Measurements from ENCODE around the gene PTPRD.

Gene PTPRD

DNA sequence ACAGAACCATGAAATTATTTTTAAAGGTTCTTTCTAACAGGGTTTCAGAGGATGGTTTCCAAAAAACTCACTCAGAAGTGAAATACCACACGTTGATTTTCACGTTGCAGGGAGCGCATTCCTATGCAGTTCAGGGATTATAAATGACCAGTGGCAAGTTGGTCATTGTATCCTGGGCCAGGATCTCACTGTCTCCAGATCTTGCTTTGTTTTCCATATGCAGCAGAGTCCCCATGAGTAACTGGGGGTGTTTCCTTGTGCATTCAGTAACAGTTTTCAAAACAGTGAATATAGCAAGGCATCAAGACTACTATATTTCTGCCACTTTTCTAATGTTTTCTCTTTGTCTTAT, 1748.3 kb downstream of the PTPRD start:
- no peak for DNase-seq (ENCODE audit: low read depth in 2 of 2)

DNA sequence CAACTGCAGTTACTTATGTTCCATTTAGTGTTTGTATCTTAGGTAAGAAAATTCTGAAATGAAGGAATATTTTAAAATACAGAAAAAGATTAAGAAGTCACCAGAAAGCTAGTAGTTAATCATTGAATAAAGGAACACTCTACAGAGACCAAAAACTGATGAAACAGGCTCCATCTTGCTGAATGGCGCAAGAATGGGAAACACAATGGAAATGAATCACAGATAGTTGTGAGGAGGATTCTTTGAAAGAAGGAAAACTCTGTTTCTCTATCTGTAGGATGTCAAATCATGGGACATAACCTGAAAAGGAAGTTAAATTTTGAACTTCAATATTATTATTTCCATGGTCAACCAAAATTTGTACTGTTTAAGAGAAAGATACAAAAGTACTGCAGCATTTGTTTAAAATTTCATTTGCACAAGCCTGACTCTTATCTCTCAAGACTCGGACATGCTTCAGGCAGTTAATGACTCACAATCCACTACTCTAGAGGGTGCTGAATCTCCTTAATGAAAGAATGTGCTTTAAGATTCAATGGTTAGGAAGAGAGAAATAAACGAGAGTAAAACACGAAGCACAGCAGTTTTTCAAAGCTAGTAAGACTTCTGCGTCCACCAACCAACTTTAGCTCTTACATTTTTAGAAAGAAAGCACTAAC, 1748.8 kb downstream of the PTPRD start:
- DNase-seq (ENCODE audit: low read depth in 2 of 2): no peak

DNA sequence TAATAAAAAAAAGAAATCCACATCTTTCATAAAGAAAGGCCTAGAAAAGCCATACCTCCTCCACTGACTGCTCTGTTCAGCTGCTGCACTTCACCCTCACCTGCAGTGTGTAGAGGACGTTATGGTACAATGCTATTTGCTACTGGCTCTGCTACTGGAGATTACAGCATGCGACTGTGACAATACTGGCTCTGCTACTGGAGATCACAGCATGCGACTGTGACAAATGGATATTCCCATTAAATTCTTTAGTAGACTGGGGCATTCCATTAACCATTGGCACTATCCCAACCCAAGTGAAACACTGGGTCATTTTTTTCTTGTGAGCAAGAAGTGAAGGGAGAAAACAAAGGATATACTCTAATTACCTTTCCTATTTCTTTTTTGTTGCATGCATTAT, 1749.7 kb downstream of the PTPRD start:
- DNase-seq (ENCODE audit: low read depth in 2 of 2): no peak

DNA sequence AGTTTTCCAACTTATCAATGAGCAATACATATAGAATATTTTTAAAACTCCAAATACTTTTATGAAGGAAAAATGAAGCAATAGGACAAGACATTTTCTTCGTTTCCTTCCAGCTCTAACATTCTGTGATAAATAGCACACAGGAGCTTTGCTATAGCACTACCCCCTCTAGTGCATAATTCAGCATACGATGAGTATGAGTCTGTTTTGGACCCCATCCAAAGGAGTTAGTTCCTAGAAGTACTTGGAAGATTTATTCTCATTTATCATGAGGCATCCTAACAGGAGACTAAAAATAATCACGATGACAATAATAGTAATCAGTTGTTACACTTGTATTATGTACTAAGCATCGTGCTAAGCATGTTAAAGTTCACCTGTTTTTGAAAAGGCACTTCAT, 1751.9 kb downstream of the PTPRD start:
- DNase-seq (ENCODE audit: low read depth in 2 of 2): peak; percentile 76 to 79

DNA sequence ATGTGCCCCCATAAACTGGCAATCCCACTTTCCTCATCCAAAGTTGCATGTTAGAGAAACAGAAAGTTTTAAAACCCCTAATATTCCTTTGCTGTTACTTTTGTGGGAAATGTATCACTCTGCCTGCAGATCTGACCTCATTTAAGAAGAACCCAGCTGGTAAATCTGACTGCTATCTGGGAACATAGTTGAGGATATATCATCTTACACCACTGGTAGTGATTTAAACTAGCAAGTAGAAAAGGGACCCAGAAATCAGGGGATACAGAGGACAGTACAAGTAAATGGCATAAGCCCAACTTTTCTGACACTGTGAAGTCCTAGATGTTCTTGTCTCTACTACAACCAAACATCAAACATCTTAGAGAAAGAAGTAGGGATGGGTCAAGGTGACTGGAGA, 1752.7 kb downstream of the PTPRD start:
- DNase-seq (ENCODE audit: low read depth in 2 of 2): no peak

DNA sequence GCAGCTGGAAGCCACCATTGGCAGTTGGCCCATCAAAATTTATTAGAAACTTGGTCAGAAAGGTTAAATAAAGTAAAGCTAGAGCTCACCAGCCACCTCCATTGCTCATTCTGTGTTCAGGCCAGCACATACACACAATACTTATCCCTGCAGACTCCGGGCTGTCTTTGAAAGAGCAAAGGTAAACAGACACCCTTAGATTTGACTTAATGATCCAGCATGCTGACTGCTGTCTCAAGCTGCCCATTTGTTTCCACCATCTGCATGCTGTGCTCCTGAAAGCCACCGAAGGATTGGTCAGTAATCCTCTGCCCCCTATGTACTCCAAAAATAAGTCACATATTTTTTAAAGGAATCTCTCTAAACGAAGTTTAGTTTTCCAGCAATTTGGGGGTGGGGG, 1753.4 kb downstream of the PTPRD start:
- DNase-seq (ENCODE audit: low read depth in 2 of 2): no peak

DNA sequence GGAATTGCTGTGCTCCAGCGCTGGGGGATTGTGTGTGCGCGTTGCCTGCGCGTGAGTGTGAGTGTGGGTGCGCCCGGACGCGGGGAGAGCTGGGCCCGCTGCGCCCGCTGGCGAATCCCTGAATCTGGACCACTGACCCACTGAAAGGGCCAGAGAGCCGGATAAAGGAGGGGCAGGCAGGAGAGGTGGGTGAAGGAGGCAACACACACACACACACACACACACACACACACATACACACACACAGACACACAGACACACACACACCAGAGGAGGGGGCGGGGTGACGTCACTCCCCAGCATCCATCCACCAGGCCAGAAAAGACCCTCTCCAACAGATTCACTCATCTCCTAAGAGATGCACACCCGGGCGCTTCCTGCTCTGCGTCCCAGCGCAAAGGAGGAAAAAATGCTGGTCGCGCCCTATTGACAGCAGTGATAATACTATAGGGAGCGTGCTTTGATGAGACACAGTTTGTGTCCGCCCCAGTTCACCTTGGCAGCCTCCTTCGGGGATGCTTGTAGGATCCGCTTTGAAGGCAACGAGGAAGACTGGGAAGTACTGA, 1754.1 kb downstream of the PTPRD start:
- DNase-seq (ENCODE audit: low read depth in 2 of 2): no peak

DNA sequence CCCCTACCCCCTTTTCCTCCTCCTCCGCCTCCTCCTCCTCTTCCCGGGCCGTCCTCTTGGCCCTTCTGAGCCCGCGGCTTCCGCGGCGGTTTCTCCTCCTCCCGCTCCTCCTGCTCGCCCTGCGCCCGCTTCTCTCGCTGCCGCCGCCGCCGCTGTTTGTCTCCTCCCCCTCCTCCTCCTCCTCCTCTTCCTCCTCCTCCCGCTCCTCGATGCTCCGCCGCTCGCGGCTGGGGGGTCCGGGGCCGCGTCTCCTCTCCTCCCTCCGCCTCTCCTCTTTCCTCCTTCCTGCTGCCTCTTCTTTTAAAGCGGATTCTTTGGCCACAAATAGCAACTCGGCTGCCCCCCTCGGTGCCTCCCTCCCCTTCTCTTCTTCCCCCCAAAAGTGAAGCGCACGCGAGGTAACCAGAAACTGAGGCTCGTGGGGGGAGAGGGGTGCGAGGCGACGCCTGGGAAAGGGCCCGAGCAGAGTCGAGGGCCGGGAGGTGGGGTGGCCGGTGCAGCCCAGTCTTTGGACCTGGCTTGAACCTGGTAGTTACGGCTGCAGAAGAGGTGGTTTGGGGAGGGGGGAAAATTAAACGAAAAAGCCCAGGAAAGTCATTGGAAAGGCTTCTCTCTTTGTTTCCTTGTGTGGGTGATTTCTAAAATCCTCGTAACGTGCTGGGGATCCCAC, 1754.7 kb downstream of the PTPRD start:
- DNase-seq (ENCODE audit: low read depth in 2 of 2): no peak

DNA sequence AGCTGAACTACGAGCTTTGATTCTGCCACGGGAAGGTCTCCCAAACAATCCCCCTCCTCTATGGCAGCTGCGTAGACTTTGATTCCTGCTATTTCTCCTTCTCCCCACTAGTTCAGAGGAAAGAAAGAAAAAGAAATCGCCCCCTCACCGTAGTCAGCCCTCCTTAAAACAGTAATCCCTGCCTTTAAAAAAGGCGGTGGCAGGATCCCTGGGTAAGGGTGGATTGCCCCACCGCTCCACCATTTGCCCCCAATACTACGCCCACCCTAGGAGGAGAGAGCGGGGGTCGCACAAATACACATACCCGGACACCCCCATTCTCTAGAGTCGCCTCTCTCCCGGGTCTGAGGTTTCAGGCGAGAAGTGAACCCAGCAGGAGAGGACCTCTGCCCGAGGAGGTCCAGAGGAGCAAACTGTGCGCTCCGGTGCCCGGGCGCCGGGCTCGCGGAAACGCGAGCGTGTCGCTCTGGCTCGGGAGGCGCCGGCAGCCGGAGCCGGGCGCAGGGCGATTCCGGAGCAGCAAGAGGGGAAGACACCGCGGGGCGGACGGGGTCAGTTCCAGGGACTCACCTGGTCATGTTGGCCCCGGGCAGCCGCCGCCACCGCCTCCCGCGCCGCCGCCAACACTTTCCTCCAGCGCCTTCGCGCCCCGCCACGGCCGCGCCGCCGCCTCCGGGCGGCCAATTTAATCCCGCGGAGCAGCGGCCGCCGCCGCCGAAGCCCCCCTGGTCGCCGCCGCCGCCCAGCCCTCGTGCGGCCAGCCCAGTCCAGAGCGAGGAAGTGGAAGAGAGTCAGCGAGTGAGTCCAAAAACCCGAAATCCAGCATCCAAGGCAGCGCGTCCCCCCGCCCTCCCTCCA, 1755.5 kb downstream of the PTPRD start:
- DNase-seq (ENCODE audit: low read depth in 2 of 2): no peak

DNA sequence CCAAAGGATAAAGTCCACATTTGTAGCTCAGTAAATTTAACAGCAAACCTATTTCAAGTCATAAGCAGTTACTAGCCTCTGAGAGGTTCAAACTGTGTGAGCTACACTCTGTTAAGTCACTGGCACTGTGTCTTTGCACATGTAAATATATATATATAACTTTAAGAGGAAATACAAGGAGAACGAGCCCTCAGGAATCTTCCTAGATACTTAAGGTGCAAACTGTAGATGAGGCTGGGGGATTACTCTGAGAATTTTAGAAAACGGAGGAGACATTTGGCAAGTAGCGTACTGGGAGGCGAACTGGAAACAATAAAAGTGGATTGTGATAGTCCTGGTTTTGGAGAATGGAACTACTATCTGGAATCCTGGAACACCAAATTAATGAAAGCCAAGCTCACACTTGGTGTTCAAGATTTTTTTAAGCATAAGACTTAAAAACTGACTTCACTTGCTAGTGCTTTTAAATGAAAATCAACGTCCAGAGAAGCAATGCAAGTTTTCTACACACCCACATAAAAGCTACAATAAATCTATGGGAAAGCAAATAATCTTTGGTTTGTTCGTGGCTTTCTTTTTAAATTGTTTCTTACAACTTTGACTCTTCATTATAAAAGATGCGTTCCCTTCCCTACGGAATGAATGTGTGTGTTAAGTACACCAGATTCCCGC, 1756.3 kb downstream of the PTPRD start:
- no peak for DNase-seq (ENCODE audit: low read depth in 2 of 2)

DNA sequence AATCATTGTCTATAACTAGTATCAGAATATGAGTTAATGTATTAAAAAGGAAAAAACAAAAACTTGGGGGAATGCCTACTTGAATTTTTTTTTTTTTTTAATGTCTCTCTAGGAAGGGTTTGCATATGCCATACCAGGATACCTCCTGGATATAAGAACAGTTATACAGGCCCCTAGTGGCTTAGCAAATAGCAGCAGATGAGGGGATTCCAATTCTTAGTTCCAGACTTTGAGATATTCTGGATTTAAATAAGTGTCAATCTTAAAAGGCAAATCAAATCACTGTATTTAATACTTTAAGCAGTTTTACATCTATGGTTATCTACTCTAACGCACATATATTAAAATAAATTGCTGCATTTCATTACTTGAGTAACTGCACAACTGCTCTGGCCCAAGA, 1757.8 kb downstream of the PTPRD start:
- DNase-seq (ENCODE audit: low read depth in 2 of 2): no peak

DNA sequence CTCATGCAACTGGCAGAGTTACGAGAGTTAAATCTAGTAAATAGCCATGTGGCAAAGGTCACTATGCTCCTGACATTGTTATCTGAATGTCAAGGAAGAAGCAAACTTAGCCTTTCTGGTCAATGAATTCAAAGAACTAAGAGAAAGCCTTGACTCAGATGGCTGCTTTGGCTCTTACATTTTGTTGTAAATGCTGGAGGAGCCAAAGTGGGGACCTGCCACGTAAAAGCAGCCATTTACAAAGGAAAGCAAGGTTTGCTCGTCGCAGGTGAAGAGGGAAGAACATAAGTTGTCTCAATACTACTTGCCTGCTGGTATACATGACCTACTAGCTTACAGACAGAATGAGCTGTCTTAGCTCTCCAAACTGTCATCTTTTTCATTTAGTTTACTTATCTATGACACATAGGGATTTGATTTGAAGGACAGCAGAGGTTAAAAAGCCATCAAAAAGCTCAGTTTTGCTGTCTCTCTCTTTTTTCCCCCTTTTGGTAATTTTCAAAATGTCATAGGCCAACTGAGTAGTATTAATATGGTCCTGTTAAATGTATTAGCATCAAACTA, 1760.4 kb downstream of the PTPRD start:
- DNase-seq (ENCODE audit: low read depth in 2 of 2): no peak

DNA sequence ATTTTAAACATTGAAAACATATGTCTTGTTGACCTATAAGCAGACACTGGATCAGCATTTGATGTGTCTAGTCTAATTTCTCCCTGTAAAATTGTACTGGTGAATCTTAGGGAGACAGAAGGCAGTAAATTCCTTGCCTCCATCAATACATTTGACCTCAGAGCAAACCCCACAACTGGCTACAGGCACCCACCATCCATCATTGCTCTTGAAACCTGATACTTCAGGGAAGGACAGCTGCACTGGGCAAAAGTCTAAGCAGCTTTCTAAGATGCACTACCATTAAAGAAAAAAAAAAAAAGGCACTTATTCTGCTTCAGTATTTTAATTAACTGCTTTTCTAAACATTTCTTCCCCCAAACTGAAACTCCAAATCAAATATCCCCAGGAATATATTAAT, 1761.9 kb downstream of the PTPRD start:
- DNase-seq (ENCODE audit: low read depth in 2 of 2): no peak

DNA sequence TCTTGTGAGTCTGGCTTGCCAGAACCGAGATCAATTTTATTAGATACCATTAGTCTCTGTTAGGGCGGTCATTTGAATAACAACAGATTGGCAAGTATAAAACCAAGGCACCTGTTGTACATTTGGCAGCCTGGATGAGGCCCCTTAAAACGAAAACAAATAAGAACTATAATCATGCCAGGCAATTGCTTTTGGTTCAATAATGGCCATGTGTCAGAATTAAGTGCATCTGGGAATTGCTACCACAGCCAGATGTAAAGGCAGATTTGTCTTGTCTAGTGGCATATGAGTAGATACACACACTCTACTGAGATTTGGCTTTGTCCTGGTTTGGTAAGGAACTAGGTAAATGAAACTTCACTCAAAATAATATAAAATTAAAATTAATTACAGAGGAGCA, 1767.0 kb downstream of the PTPRD start:
- no peak for DNase-seq (ENCODE audit: low read depth in 2 of 2)

DNA sequence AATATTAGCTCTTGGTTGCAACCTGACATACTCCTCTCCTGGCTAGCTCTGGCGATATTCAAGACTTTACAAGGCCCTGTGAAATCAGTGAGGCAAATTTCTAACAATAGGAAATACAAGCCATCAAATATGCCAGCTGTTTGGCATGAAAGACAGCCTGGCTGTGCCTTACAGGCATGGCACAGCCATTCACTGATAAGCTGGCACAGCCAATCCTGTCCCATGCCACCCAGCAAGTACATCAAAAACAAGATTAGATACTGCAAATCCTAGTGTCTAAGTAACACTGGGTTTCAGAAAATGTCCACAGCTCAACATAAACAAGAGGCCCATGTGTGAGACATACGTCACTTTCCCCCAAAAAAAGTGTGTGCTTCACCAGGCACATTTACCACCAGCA, 1767.4 kb downstream of the PTPRD start:
- no peak for DNase-seq (ENCODE audit: low read depth in 2 of 2)

DNA sequence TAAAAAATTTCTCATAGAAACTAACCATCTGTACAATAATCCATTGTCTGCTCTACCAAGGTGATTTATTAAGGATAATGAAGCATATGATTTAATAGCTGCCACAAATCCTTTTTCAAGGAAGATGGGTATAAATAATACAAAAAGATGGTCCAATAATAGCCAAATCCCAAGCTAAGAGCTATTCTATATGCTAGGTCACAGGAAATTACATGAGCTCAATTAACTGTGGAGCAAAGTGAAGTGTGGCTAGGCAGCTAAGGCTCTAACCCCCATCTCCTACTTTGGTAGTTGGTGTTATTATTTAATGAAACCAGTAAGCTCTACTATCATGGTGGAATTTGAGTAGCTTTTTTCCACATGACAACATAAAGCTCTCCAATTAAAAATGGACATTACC, 1768.3 kb downstream of the PTPRD start:
- DNase-seq (ENCODE audit: low read depth in 2 of 2): no peak

DNA sequence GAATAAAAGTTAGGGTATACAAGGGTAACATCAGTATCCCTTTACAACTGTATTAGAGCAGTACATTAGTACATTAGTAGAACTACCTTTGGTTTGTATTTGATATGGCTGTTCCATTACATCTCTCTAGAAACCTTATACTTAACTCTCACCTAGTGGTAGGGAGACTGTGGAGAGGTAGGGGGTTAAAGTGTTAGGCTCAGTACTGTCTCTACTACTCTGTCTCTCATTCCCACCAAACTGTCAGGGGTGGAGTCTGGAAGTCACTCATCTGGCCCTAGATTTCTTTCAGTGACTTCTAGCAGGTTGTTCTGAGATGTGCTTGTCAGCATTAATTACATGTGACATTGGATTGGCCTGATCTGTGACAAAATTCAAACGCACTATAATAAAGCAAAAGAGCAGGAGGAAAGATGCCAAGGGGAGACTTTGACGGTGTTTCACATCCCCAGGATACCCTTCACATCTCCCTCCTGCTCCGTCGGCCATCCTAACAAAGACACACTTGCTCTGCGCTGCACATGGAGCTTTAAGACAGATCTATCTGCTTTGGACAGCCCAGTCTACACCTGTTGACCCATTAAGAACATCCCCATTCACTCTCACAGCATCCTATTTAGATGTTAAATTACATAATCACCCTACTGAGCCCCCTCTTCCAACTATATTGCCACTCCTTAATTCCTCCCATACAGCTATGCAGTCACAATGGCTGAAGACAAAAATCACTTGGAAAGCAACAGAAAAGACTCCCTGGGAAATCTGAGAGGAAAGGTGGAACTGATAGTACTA, 1770.2 kb downstream of the PTPRD start:
- no peak for DNase-seq (ENCODE audit: low read depth in 2 of 2)

DNA sequence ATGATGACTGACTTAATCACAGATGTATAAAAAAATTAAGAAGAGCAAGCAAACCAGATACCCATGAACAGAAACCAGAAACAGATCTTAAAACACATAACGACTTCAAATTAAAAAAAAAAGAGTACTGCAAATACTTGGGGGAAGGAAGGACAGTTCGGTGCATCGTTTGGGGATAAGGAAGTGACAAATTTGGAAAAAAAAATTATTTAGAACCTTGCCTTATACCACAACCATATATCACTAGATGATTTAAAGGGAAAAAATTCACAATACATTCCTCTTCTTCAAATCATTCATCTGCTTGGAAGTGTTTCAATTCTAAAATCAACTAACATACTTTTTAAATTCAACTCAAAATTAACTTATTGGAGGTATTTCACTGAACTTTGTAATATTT, 1774.7 kb downstream of the PTPRD start:
- peak; percentile 59 to 64 for DNase-seq (ENCODE audit: low read depth in 2 of 2)

DNA sequence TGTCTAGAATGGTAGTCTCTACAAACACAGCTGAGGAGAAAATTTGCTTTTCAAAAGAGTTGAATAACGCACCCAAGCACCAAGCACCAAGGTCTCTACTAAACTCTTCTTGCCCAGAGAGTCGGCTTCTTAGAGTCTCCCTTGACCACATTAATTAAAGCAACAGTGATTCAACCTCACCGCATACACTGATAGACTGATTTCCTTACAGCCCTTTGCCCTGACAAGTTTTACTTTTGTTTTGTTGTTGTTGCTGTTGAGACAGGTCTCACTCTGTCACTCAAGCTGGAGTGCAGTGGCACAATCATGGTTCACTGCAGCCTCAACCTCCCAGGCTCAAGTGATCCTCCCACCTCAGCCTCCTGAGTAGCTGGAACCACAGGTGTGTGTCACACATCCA, 1777.5 kb downstream of the PTPRD start:
- no peak for DNase-seq (ENCODE audit: low read depth in 2 of 2)

DNA sequence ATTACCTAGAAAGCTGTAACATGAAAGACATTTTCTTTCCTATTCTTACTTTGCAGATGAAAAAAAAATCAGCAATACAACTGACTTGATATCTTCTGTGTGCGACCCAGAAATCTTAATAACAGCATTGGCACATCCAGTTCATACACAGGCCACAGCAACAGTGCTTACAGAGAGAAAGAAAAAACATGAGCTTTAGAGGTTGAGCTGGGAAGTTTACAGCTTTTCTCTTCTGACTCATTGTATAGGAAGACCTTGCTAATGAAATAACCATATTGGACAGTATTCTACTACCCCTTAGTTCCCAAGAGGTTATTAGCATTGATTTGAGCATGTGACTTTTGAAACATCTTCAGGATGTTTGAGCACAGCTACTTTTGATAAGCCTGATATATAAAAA, 1779.8 kb downstream of the PTPRD start:
- peak in 1 of 2 experiments; percentile 31 for DNase-seq (ENCODE audit: low read depth in 2 of 2)

DNA sequence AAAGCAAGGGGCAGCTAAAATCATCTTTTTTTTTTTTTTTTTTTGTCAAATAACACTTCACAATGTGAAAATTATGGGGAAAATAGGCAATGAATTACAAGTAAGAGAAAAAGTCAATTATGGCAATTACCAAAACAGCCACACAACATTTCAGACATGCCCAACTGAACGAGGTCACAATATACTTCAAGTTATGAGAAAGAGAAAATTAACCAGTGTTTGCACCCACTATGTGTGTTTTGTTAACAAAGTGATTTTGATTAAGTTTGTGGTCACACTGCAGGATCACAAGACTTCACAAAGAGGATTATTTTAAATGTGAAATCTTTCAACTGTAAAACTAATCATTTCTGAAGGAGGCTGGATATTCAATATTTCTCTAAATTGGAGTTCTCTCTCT, 1780.4 kb downstream of the PTPRD start:
- no peak for DNase-seq (ENCODE audit: low read depth in 2 of 2)
